GM12878 (cell line): ENCODE measurements around the gene TRPM5. TPM values are rescaled to one million over a fixed set of nuclear protein-coding genes. Genes with fewer than 3 reads are reported as not detected.

Source experiments
- ATAC-seq: fragments of 200-7000 bp; cut with Tn5 transposase; 3 replicates; pipeline ENCODE4 v1.9.1; 2020; ENCODE audit warnings: mild to moderate bottlenecking, moderate library complexity
- BruUV-seq: library from RNA; stranded (reverse); fragments of 400-500 nt; replicated peaks from 2 replicates; lab custom pipeline; 2021; lab: Mats Ljungman, UMichigan
- CTCF ChIA-PET: fragments of 300-600 bp; sonication (Branson Sonifier 250); formaldehyde crosslinking; extraction: SDS; loops from one replicate; lab custom pipeline; 2021; ENCODE audit warnings: inconsistent platforms; lab: Yijun Ruan, JAX
- POLR2A ChIA-PET: fragments of 350-600 bp; formaldehyde crosslinking; extraction: SDS; loops from one replicate; lab custom pipeline; 2021; ENCODE audit warnings: inconsistent platforms; lab: Charles Lee
- RAD21 ChIA-PET: fragments of 300-600 bp; sonication (Branson Sonifier 250); formaldehyde crosslinking; loops from one replicate; lab custom pipeline; 2023; ENCODE audit warnings: antibody characterized with exemption; ENCODE audit not compliant: unreplicated experiment; lab: Charles Lee
- SMC1A ChIA-PET: fragments of 300-600 bp; sonication (Branson Sonifier 250); formaldehyde crosslinking; loops from one replicate; lab custom pipeline; 2023; ENCODE audit not compliant: unreplicated experiment, uncharacterized antibody; lab: Charles Lee
- DNase-seq: peaks from one replicate; pipeline ENCODE4 v3.0.0-alpha.2; 2011; ENCODE audit warnings: low read depth, low spot score
- FAIRE-seq: peaks from 3 replicates; lab custom pipeline; 2011; peaks lifted over from hg19 to GRCh38; lab: Jason Lieb, UNC
- H2AFZ ChIP-seq: 2 replicates; pipeline ENCODE4 v1.6.0; 2011; ENCODE audit warnings: low read depth, low read length, control low read depth; ENCODE audit not compliant: control insufficient read depth
- H3K27ac ChIP-seq: 2 replicates; pipeline ENCODE4 v1.5.1; 2011; ENCODE audit warnings: control low read depth; ENCODE audit not compliant: control insufficient read depth, insufficient read depth
- H3K27me3 ChIP-seq, 2 experiments: replicated peaks in 1 of 2; 2 replicates each; pipeline versions ENCODE4 v1.6.0 to v1.6.1; 2011; ENCODE audit warnings: low read length in 1 of 2; ENCODE audit not compliant: control insufficient read depth in 2 of 2, insufficient read depth in 2 of 2
- H3K36me3 ChIP-seq, 2 experiments: 2 replicates each; pipeline ENCODE4 v1.5.1; 2011; ENCODE audit warnings: low read length in 1 of 2; ENCODE audit not compliant: control insufficient read depth in 2 of 2, insufficient read depth in 2 of 2
- H3K4me1 ChIP-seq: 2 replicates; pipeline ENCODE4 v1.6.1; 2011; ENCODE audit warnings: mild to moderate bottlenecking, low read length, moderate library complexity, mixed read lengths; ENCODE audit not compliant: control insufficient read depth, insufficient read depth
- H3K4me2 ChIP-seq: 2 replicates; pipeline ENCODE4 v1.6.0; 2011; ENCODE audit warnings: control low read depth; ENCODE audit not compliant: control insufficient read depth, insufficient read depth
- H3K4me3 ChIP-seq: fragments of 200-600 bp; sonication (generic); 2 replicates; pipeline ENCODE4 v1.5.1; 2016
- H3K79me2 ChIP-seq: 2 replicates; pipeline ENCODE4 v1.6.0; 2011; ENCODE audit warnings: low read length; ENCODE audit not compliant: control insufficient read depth, insufficient read depth
- H3K9ac ChIP-seq: 2 replicates; pipeline ENCODE4 v1.8.0; 2011; ENCODE audit warnings: low read length, control low read depth, mixed read lengths; ENCODE audit not compliant: control insufficient read depth, insufficient read depth
- H3K9me3 ChIP-seq: replicated peaks from 3 replicates; pipeline ENCODE4 v1.5.1; 2011; ENCODE audit warnings: mild to moderate bottlenecking, low read length; ENCODE audit not compliant: control insufficient read depth, insufficient read depth
- H4K20me1 ChIP-seq: 2 replicates; pipeline ENCODE4 v1.6.0; 2011; ENCODE audit not compliant: control insufficient read depth, insufficient read depth
- EED ChIP-seq: sonication (generic); IDR thresholded peaks from 2 replicates; pipeline ENCODE4 v1.6.1; 2016; ENCODE audit warnings: antibody characterized with exemption, low read depth
- HCFC1 ChIP-seq: fragments of 150-350 bp; IDR thresholded peaks from 2 replicates; pipeline ENCODE4 v1.6.1; 2014; ENCODE audit warnings: low read length
- IKZF2 ChIP-seq, 2 experiments: fragments of 450-650 bp; IDR thresholded peaks; 2 replicates each; pipeline ENCODE4 v1.6.1; 2017; ENCODE audit warnings: mild to moderate bottlenecking in 2 of 2, moderate library complexity in 2 of 2
- KDM1A ChIP-seq: fragments of 200-600 bp; sonication (generic); IDR thresholded peaks from 2 replicates; pipeline ENCODE4 v1.6.1; 2016; ENCODE audit warnings: borderline replicate concordance
- MEF2B ChIP-seq: fragments of 450-650 bp; IDR thresholded peaks from 2 replicates; pipeline ENCODE4 v1.6.1; 2018; ENCODE audit warnings: mild to moderate bottlenecking, moderate library complexity; ENCODE audit not compliant: partially characterized antibody, poor library complexity, severe bottlenecking
- MXI1 ChIP-seq: fragments of 150-350 bp; IDR thresholded peaks from 2 replicates; pipeline ENCODE4 v1.6.1; 2011; ENCODE audit warnings: low read depth, mild to moderate bottlenecking, inconsistent platforms, low read length, improper control_type of control experiment
- RB1 ChIP-seq: fragments of 450-650 bp; formaldehyde crosslinking; IDR thresholded peaks from 2 replicates; pipeline ENCODE4 v1.6.1; 2017; ENCODE audit warnings: mild to moderate bottlenecking, borderline replicate concordance
- RELA ChIP-seq: fragments of 450-650 bp; IDR thresholded peaks from 2 replicates; pipeline ENCODE4 v1.8.0; 2014; ENCODE audit warnings: borderline replicate concordance; ENCODE audit not compliant: partially characterized antibody
- TBL1XR1 ChIP-seq: IDR thresholded peaks from 2 replicates; pipeline ENCODE4 v1.6.1; 2012; ENCODE audit warnings: low read depth, low read length, improper control_type of control experiment
- YY1 ChIP-seq: IDR thresholded peaks from 2 replicates; pipeline ENCODE4 v1.6.1; 2011; ENCODE audit warnings: low read depth, mild to moderate bottlenecking, low read length
- WGBS: methylation state at CpG from one replicate; pipeline ENCODE4 v1.1.6; 2016; ENCODE audit warnings: low lambda C conversion rate; ENCODE audit not compliant: insufficient replicate concordance, insufficient coverage; ENCODE audit errors: missing lambda C conversion rate; 5-methylcytosine and 5-hydroxymethylcytosine counted together
- in situ Hi-C: fragments of 300-500 bp; cut with MboI; formaldehyde crosslinking; loops from 9 replicates; pipeline ENCODE4 v1.14.3; 2018; ENCODE audit warnings: mixed read lengths
- intact Hi-C: fragments of 100-400 bp; cut with micrococcal nuclease; formaldehyde crosslinking; loops from one replicate; pipeline ENCODE4 v1.14.2; 2022; ENCODE audit not compliant: unreplicated experiment
- polyA plus RNA-seq, 11 experiments: library from polyadenylated mRNA; depleted of rRNA in 4 of 11; unstranded in 6 of 11; stranded (reverse) in 5 of 11; fragments of >200 nt; fragmentation: Nextera tagmentation in 4 of 11; fragmentation: Illumina TruSeq in 1 of 11; extraction: Ambion mirVana in 4 of 11; extraction: Trizol in 1 of 11; gene quantifications; 1 replicate in 1 of 11; 2 replicates in 10 of 11; pipeline versions ENCODE4 v1.2.1 to v1.2.3, GENCODE V29; 2011 to 2016; ENCODE audit warnings: inconsistent platforms in 2 of 11, missing spikeins in 2 of 11, low read depth in 1 of 11
- total RNA-seq, 4 experiments: library from RNA; depleted of rRNA in 3 of 4; stranded (reverse); fragments of >200 nt in 3 of 4; fragmentation: Illumina TruSeq in 1 of 4; extraction: Trizol in 1 of 4; gene quantifications; 2 replicates each; pipeline versions ENCODE4 v1.2.1 to v1.2.3, GENCODE V29; 2013 to 2021
- TF ChIP-seq, protein P1 (sequence below): fragments of 450-650 bp; conservative IDR thresholded peaks from 2 replicates; pipeline ENCODE4 v1.6.1; 2017; ENCODE audit warnings: mild to moderate bottlenecking, moderate library complexity
- TF ChIP-seq, protein P2 (sequence below), 3 experiments: IDR thresholded peaks in 2 of 3; conservative IDR thresholded peaks in 1 of 3; 2 replicates each; pipeline ENCODE4 v1.5.1; 2011; ENCODE audit warnings: low read depth in 3 of 3, low read length in 3 of 3, mild to moderate bottlenecking in 3 of 3, control low read depth in 2 of 3, moderate library complexity in 2 of 3, inconsistent platforms in 1 of 3, mixed read lengths in 1 of 3; ENCODE audit not compliant: control insufficient read depth in 2 of 3, insufficient read depth in 1 of 3; ENCODE audit errors: extremely low read depth in 1 of 3
- TF ChIP-seq, protein P3 (sequence below): IDR thresholded peaks from 2 replicates; pipeline ENCODE4 v1.6.1; 2012; ENCODE audit warnings: low read depth, low read length, improper control_type of control experiment
- TF ChIP-seq, protein P4 (sequence below): fragments of 450-650 bp; IDR thresholded peaks from 2 replicates; pipeline ENCODE4 v1.6.1; 2017; ENCODE audit warnings: antibody characterized with exemption, mild to moderate bottlenecking, moderate library complexity

The TRPM5 gene
- total and polyA plus RNA-seq, 10 of the 15 experiments (the other 5 are each of a cell fraction or from before 2014, with no cell fraction given) = not detected

DNA sequence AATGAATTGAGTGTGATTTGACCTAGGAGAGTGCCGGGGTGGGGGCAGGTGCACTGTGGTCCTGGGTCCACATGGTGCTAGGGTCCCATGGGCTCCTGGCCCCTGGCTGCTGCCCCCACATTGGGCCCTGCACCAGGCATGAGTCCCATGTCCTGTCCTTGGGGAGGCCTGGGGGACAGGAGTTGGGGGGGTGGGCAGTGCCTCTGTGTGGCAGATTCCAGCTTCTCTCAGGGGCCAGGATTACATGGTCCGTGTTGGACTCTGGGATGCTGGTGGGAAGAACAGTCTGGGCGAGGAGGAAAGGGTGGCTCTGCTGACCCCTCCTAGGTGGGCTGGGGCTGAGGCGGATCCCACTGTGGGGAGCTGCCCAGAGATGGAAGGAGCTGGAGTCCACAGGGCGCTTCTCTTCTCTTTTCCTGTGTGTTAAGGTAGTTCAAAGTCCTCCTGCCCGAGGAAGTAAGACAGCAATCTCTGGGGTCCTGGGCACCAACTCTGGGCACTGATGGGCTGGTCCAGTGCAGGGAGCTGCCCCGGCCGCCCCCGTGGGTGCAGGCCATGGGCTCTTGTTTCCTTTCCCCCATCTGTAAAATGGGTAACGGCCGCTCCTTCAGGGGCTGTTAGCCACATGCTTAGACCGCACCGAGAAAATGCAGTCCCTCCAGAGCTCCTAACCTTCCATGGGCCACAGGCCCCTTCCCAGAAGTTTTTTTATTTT is 20.3 kb upstream of the TRPM5 start:
- Histone ChIP-seq H3K4me2 (no peak overlapping the region), H3K79me2 (no peaks in the 10 kb centered on the region), H3K4me3 (no peak overlapping the region), H4K20me1 (no peaks in the 10 kb centered on the region), H3K9me3 (no peaks in the 10 kb centered on the region), H2AFZ (no peak overlapping the region), H3K27ac (no peak overlapping the region), H3K27me3 (no peaks in the 10 kb centered on the region; a peak in 1 of 4 replicates), H3K4me1 (peaks cover 10% of the 10 kb centered on the region; the same call in 1 of the 2 replicates), H3K9ac (no peak overlapping the region), H3K36me3 (no peaks in the 10 kb centered on the region)
- CTCF ChIA-PET = interaction anchor here (0.9 kb wide), 1 partner anchor 11 kb away, joined by 3 read pairs; no protein-coding TSS in a partner anchor
- DNase-seq (no peak), FAIRE-seq (no peak), ATAC-seq (no peak)
- intact Hi-C loops (no loop called here), in situ Hi-C loops (loop anchor here (5.0 kb wide), 1 partner anchor 53 kb away; no protein-coding TSS in a partner anchor)
- RAD21 ChIA-PET = no interaction called here
- no TSS peak for BruUV-seq
- 26% methylated on average over 13 of the region's 13 CpGs for WGBS
- TF ChIP-seq RB1 (no peak), IKZF2 (IDR thresholded peaks at IDR 0.05) (no peak), HCFC1 (no peak), TBL1XR1 (no peak), YY1 (no peak), MEF2B (no peak), KDM1A (no peak), MXI1 (no peak), EED (no peak), RELA (no peak)
- TF ChIP-seq, protein P1, sequence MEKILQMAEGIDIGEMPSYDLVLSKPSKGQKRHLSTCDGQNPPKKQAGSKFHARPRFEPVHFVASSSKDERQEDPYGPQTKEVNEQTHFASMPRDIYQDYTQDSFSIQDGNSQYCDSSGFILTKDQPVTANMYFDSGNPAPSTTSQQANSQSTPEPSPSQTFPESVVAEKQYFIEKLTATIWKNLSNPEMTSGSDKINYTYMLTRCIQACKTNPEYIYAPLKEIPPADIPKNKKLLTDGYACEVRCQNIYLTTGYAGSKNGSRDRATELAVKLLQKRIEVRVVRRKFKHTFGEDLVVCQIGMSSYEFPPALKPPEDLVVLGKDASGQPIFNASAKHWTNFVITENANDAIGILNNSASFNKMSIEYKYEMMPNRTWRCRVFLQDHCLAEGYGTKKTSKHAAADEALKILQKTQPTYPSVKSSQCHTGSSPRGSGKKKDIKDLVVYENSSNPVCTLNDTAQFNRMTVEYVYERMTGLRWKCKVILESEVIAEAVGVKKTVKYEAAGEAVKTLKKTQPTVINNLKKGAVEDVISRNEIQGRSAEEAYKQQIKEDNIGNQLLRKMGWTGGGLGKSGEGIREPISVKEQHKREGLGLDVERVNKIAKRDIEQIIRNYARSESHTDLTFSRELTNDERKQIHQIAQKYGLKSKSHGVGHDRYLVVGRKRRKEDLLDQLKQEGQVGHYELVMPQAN = no peak
- TF ChIP-seq, protein P2, sequence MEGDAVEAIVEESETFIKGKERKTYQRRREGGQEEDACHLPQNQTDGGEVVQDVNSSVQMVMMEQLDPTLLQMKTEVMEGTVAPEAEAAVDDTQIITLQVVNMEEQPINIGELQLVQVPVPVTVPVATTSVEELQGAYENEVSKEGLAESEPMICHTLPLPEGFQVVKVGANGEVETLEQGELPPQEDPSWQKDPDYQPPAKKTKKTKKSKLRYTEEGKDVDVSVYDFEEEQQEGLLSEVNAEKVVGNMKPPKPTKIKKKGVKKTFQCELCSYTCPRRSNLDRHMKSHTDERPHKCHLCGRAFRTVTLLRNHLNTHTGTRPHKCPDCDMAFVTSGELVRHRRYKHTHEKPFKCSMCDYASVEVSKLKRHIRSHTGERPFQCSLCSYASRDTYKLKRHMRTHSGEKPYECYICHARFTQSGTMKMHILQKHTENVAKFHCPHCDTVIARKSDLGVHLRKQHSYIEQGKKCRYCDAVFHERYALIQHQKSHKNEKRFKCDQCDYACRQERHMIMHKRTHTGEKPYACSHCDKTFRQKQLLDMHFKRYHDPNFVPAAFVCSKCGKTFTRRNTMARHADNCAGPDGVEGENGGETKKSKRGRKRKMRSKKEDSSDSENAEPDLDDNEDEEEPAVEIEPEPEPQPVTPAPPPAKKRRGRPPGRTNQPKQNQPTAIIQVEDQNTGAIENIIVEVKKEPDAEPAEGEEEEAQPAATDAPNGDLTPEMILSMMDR (IDR thresholded peaks at IDR 0.05 in 2 of 3, conservative IDR thresholded peaks at IDR 0.05 in 1 of 3; ENCODE audit: control insufficient read depth in 2 of 3, extremely low read depth in 1 of 3, insufficient read depth in 1 of 3, low read depth in 3 of 3, low read length in 3 of 3) = no peak
- TF ChIP-seq, protein P3, sequence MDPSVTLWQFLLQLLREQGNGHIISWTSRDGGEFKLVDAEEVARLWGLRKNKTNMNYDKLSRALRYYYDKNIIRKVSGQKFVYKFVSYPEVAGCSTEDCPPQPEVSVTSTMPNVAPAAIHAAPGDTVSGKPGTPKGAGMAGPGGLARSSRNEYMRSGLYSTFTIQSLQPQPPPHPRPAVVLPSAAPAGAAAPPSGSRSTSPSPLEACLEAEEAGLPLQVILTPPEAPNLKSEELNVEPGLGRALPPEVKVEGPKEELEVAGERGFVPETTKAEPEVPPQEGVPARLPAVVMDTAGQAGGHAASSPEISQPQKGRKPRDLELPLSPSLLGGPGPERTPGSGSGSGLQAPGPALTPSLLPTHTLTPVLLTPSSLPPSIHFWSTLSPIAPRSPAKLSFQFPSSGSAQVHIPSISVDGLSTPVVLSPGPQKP = no peak
- TF ChIP-seq, protein P4, sequence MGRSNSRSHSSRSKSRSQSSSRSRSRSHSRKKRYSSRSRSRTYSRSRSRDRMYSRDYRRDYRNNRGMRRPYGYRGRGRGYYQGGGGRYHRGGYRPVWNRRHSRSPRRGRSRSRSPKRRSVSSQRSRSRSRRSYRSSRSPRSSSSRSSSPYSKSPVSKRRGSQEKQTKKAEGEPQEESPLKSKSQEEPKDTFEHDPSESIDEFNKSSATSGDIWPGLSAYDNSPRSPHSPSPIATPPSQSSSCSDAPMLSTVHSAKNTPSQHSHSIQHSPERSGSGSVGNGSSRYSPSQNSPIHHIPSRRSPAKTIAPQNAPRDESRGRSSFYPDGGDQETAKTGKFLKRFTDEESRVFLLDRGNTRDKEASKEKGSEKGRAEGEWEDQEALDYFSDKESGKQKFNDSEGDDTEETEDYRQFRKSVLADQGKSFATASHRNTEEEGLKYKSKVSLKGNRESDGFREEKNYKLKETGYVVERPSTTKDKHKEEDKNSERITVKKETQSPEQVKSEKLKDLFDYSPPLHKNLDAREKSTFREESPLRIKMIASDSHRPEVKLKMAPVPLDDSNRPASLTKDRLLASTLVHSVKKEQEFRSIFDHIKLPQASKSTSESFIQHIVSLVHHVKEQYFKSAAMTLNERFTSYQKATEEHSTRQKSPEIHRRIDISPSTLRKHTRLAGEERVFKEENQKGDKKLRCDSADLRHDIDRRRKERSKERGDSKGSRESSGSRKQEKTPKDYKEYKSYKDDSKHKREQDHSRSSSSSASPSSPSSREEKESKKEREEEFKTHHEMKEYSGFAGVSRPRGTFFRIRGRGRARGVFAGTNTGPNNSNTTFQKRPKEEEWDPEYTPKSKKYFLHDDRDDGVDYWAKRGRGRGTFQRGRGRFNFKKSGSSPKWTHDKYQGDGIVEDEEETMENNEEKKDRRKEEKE = no peak
- SMC1A ChIA-PET = no interaction called here
- POLR2A ChIA-PET = no interaction called here
